Body of pancreas (tissue), 4 donors: ENCODE data around the gene SYCP2L. TPM values are rescaled to one million over a fixed set of nuclear protein-coding genes. Genes with fewer than 3 reads are reported as not detected.
A peak's percentile ranks its signal among the peaks of the same experiment; 100 is the strongest.

Experiments used
- ATAC-seq: fragments of 150-250 bp; one replicate; pipeline ENCODE4 v1.9.1; 2016
- DNase-seq, 4 donors: peaks; one replicate each; pipeline ENCODE4 v3.0.0-alpha.2; 2019
- H3K27ac ChIP-seq, 4 donors: fragments of 200-600 bp; sonication (generic); 1 replicate in 3 of 4; 2 replicates in 1 of 4; pipeline versions ENCODE4 v1.5.1 to v1.6.1; 2016 to 2019; ENCODE audit warnings: mild to moderate bottlenecking in 1 of 4, mixed read lengths in 1 of 4, moderate library complexity in 1 of 4
- H3K27me3 ChIP-seq, 2 donors: fragments of 200-600 bp; sonication (generic); one replicate each; pipeline ENCODE4 v1.6.0; 2016; ENCODE audit warnings: mild to moderate bottlenecking in 1 of 2
- H3K36me3 ChIP-seq, 2 donors: fragments of 200-600 bp; sonication (generic); replicated peaks in 1 of 2; 2 replicates each; pipeline ENCODE4 v1.5.1; 2016; ENCODE audit warnings: low read depth in 2 of 2; ENCODE audit not compliant: insufficient read depth in 1 of 2
- H3K4me1 ChIP-seq: fragments of 200-600 bp; sonication (generic); one replicate; pipeline ENCODE4 v1.6.0; 2016
- H3K4me3 ChIP-seq, 2 donors: fragments of 200-600 bp; sonication (generic); 1 replicate in 1 of 2; 2 replicates in 1 of 2; pipeline ENCODE4 v1.5.1; 2016 to 2019
- H3K9me3 ChIP-seq, 3 donors: fragments of 200-600 bp; sonication (generic); 1 replicate in 2 of 3; 2 replicates in 1 of 3; pipeline ENCODE4 v1.5.1; 2016
- POLR2A ChIP-seq, 3 donors: fragments of 450-650 bp; IDR thresholded peaks; one replicate each; pipeline ENCODE4 v1.6.1; 2016; ENCODE audit warnings: antibody characterized with exemption in 3 of 3, mild to moderate bottlenecking in 2 of 3
- WGBS, 2 donors: methylation state at CpG; one replicate each; pipeline ENCODE4 v1.1.5; 2017; 5-methylcytosine and 5-hydroxymethylcytosine counted together
- intact Hi-C: fragments of 100-400 bp; cut with DNase I; formaldehyde crosslinking; loops from one replicate; pipeline ENCODE4 v1.15.1; 2023
- total RNA-seq, 2 donors: library from RNA; depleted of rRNA; stranded (reverse); fragments of >200 nt; gene quantifications; one replicate each; pipeline ENCODE4 v1.1.0, GENCODE V29; 2016
- TF ChIP-seq, protein P1 (sequence below), 7 experiments: fragments of 450-650 bp in 4 of 7; fragments of 200-600 bp in 3 of 7; sonication (generic) in 3 of 7; IDR thresholded peaks; one replicate each; pipeline ENCODE4 v1.5.1; 2016 to 2019; ENCODE audit warnings: antibody characterized with exemption in 7 of 7

Gene SYCP2L
- total RNA-seq, 2 donors from 2014 or later, result 2.1 to 3.3 TPM

DNA sequence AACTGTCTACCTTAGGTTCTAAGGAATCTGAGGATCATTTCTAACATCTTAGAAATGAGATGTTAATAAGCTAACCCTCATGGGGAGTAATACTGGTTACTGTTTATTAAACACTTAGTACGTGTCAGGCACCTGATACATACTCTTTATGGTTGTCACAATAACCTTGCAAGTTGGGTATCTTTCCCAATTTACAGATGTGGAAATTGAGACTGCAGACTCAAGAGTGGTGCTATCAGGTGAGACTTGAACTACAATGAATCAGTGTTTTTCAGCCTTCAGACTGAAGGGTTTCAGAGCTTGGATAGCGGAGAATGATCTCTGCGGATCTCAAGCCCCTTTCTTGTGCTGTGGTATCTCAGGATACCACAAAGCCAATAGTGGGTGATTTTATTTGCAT is 130.2 kb downstream of the SYCP2L start:
- H3K4me3 ChIP-seq, result no peak overlapping the region
- no peak for DNase-seq
- no peak for TF ChIP-seq POLR2A (IDR thresholded peaks at IDR 0.05)
- TF ChIP-seq, protein P1, sequence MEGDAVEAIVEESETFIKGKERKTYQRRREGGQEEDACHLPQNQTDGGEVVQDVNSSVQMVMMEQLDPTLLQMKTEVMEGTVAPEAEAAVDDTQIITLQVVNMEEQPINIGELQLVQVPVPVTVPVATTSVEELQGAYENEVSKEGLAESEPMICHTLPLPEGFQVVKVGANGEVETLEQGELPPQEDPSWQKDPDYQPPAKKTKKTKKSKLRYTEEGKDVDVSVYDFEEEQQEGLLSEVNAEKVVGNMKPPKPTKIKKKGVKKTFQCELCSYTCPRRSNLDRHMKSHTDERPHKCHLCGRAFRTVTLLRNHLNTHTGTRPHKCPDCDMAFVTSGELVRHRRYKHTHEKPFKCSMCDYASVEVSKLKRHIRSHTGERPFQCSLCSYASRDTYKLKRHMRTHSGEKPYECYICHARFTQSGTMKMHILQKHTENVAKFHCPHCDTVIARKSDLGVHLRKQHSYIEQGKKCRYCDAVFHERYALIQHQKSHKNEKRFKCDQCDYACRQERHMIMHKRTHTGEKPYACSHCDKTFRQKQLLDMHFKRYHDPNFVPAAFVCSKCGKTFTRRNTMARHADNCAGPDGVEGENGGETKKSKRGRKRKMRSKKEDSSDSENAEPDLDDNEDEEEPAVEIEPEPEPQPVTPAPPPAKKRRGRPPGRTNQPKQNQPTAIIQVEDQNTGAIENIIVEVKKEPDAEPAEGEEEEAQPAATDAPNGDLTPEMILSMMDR (IDR thresholded peaks at IDR 0.05), result no peak
- H3K27me3 ChIP-seq, result no peaks in the 10 kb centered on the region
- no peak for ATAC-seq
- H3K4me1 ChIP-seq, result no peaks in the 10 kb centered on the region
- intact Hi-C loops, result no loop called here
- no peaks in the 10 kb centered on the region for H3K9me3 ChIP-seq
- H3K36me3 ChIP-seq, result no peaks in the 10 kb centered on the region
- H3K27ac ChIP-seq, result no peak overlapping the region
- WGBS, 2 donors, result 89 to 92% methylated on average over 3 of the region's 3 CpGs

DNA sequence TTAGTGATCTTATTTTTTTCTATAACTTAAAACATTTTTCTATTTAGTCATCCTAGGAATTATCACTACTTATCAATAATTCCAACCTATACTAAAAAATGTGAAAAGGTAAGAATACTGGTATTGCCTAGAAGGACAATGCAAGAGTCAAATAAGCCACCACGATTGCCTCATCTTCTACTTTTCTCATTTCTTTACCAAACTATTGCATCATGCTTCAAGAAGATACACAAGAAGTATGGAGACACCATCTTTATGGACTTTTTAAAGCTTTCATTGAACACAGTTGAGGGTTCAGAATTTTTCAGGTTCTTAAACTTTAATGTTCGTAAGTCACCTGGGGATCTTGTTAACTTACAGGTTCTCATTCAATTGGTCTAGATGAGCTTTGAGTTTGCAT is 131.4 kb downstream of the SYCP2L start:
- no peaks in the 10 kb centered on the region for H3K4me1 ChIP-seq
- H3K4me3 ChIP-seq, result no peak overlapping the region
- ATAC-seq (no peak), DNase-seq (no peak)
- no peak overlapping the region for H3K27ac ChIP-seq
- H3K36me3 ChIP-seq, result no peaks in the 10 kb centered on the region
- intact Hi-C loops, result no loop called here
- no peaks in the 10 kb centered on the region for H3K27me3 ChIP-seq
- no peak for TF ChIP-seq POLR2A (IDR thresholded peaks at IDR 0.05)
- TF ChIP-seq, protein P1 (IDR thresholded peaks at IDR 0.05), result no peak
- H3K9me3 ChIP-seq, result no peaks in the 10 kb centered on the region
- WGBS, 2 donors, result 72 to 84% methylated on average over 2 of the region's 2 CpGs

DNA sequence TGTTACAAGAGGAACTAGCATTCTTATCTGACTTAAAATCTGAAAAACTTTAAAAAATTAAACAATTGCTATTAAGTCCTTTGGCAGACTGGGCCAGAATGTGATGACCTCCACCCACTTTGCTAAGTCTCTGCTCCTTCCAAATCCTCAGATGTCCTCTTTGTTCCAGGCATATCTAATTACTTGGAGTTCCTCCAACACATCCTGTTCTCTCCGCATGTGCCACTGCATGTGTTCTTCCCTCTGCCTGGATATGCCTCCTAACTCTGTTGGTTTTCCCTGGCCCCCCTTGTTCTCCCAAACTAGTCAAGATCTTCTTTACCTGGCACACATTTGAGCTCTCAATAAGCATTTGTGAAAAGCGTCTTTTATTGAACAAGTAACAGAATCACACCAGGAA is 134.2 kb downstream of the SYCP2L start:
- no peaks in the 10 kb centered on the region for H3K27me3 ChIP-seq
- H3K9me3 ChIP-seq, result no peaks in the 10 kb centered on the region
- WGBS, 2 donors, result 56 to 64% methylated on average over 2 of the region's 2 CpGs
- no peak for TF ChIP-seq POLR2A (IDR thresholded peaks at IDR 0.05)
- TF ChIP-seq, protein P1 (IDR thresholded peaks at IDR 0.05), result no peak
- no peaks in the 10 kb centered on the region for H3K4me1 ChIP-seq
- H3K36me3 ChIP-seq, result no peaks in the 10 kb centered on the region
- intact Hi-C loops, result no loop called here
- DNase-seq (no peak), ATAC-seq (no peak)
- H3K27ac ChIP-seq, result no peak overlapping the region
- no peak overlapping the region for H3K4me3 ChIP-seq

DNA sequence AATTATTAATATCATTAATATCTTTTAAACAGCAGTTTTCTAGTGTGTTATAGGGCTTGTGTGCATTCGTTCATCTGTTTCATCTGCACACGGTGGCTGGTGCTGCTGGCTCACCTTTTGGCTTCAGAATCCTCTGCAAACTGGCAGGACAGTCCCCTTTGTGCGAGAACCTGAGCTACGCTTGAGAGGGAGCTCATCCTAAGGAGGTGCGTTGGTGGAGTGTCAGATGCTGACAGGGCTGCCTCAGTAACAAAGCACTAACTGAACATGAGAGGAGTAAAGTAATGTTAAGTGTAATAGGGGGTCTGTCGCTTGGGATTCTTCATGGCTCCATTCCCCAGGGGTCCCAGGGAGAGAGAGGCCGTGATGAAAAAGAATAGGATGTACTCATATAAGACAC is 134.9 kb downstream of the SYCP2L start:
- TF ChIP-seq POLR2A (IDR thresholded peaks at IDR 0.05), result no peak
- TF ChIP-seq, protein P1 (IDR thresholded peaks at IDR 0.05), result no peak
- WGBS, 2 donors, result 58 to 66% methylated on average over 7 of the region's 7 CpGs
- Histone ChIP-seq H3K27ac (no peak overlapping the region), H3K4me3 (no peak overlapping the region), H3K4me1 (no peaks in the 10 kb centered on the region), H3K36me3 (no peaks in the 10 kb centered on the region), H3K27me3 (no peaks in the 10 kb centered on the region), H3K9me3 (no peaks in the 10 kb centered on the region)
- intact Hi-C loops, result no loop called here
- DNase-seq (no peak), ATAC-seq (no peak)

DNA sequence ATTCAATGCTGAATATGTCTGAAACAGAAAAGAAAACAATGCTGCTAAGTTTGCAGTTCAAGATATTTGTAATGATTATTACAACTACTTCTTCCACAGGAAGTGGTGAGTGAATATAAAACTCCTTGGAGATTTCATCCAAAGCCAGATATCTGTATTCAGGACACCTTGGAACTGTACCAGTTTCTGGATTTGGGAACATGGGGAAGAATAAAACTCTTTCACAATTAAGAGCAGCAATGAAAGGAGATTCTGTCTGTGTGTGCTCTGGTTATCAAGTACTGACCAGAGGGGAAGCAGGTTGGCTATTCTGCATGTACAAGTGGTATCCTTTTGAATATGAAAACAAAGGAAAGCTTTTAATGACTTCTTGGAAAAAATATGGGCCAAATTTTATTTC is 136.2 kb downstream of the SYCP2L start:
- no peaks in the 10 kb centered on the region for H3K36me3 ChIP-seq
- H3K4me1 ChIP-seq, result no peaks in the 10 kb centered on the region
- TF ChIP-seq, protein P1 (IDR thresholded peaks at IDR 0.05), result no peak
- no peak for TF ChIP-seq POLR2A (IDR thresholded peaks at IDR 0.05)
- intact Hi-C loops, result no loop called here
- DNase-seq (no peak), ATAC-seq (peak; percentile 15)
- no peak overlapping the region for H3K27ac ChIP-seq
- no peaks in the 10 kb centered on the region for H3K9me3 ChIP-seq
- H3K27me3 ChIP-seq, result no peaks in the 10 kb centered on the region
- H3K4me3 ChIP-seq, result no peak overlapping the region

Other genes with a start within 250 kb of the SYCP2L start
- not detected for gene C6orf52, start 192.4 kb upstream of the SYCP2L start, total RNA-seq
- gene PAK1IP1, start 192.1 kb upstream of the SYCP2L start, total RNA-seq, result 1 to 10 TPM; 2.1 to 8.6 TPM
- 10 to 100 TPM; 31.6 to 61.0 TPM for gene TMEM14C, start 164.0 kb upstream of the SYCP2L start, total RNA-seq
- gene TMEM14B, start 139.2 kb upstream of the SYCP2L start, total RNA-seq, result 10 to 100 TPM; 49.3 to 49.4 TPM
- gene MAK, start 48.5 kb upstream of the SYCP2L start, total RNA-seq, result under 1 TPM in 1 of 2 donors, not detected in 1; 0.26 TPM
- gene GCM2, start 5.0 kb upstream of the SYCP2L start, total RNA-seq, result not detected
- 1 to 10 TPM; 2.9 to 3.0 TPM for gene ELOVL2, start 157.3 kb downstream of the SYCP2L start, total RNA-seq
- gene SMIM13, start 206.8 kb downstream of the SYCP2L start, total RNA-seq, result 1 to 10 TPM; 4.4 to 5.6 TPM
- gene ERVFRD-1, start 224.7 kb downstream of the SYCP2L start, total RNA-seq, result not detected